Stimulated activated effector memory CD8-positive, alpha-beta T cell treated with anti-CD3 and anti-CD28 coated beads, Interleukin-12 subunit alpha, Interleukin-12 subunit beta, amount 100 ng/mL, for 72 hours (primary cell): ENCODE measurements around the gene WNT5B.
"Not testable (repeated sequence)": the region's sequence is repeated elsewhere in the genome, so short reads cannot be mapped to it uniquely, and the experiment has no call there.

ENCODE experiments used
- ATAC-seq: fragments of 150-1000 bp; cut with Tn5 transposase; 2 replicates; pipeline ENCODE4 v1.10.0; 2021
- DNase-seq, 2 donors: peaks; one replicate each; pipeline ENCODE4 v3.0.0; 2021 to 2022; ENCODE audit warnings: low spot score in 2 of 2
- H3K27ac Mint-ChIP-seq: one replicate; pipeline ENCODE4 v1.8.0; 2022; ENCODE audit warnings: mild to moderate bottlenecking, mixed read lengths
- H3K36me3 Mint-ChIP-seq: one replicate; pipeline ENCODE4 v1.8.0; 2022; ENCODE audit warnings: mild to moderate bottlenecking, mixed read lengths
- H3K4me1 Mint-ChIP-seq: one replicate; pipeline ENCODE4 v1.8.0; 2022; ENCODE audit warnings: mixed read lengths
- H3K4me3 Mint-ChIP-seq: one replicate; pipeline ENCODE4 v1.8.0; 2022; ENCODE audit warnings: mild to moderate bottlenecking, mixed read lengths
- H3K9me3 Mint-ChIP-seq: one replicate; pipeline ENCODE4 v1.8.0; 2022; ENCODE audit warnings: mixed read lengths

WNT5B gene

GRCh38 chr12:1668833-1669543, 40.0 kb downstream of the WNT5B start:
- H3K4me1 Mint-ChIP-seq = peaks cover 41% of the 10 kb centered on the region
- peak overlapping the region; percentile 94 for H3K27ac Mint-ChIP-seq
- peak overlapping the region; percentile 56 for H3K4me3 Mint-ChIP-seq
- peak; percentile 44 for ATAC-seq
- no peak for DNase-seq
- H3K36me3 Mint-ChIP-seq = peaks cover 3% of the 10 kb centered on the region
- H3K9me3 Mint-ChIP-seq = no peaks in the 10 kb centered on the region

DNA sequence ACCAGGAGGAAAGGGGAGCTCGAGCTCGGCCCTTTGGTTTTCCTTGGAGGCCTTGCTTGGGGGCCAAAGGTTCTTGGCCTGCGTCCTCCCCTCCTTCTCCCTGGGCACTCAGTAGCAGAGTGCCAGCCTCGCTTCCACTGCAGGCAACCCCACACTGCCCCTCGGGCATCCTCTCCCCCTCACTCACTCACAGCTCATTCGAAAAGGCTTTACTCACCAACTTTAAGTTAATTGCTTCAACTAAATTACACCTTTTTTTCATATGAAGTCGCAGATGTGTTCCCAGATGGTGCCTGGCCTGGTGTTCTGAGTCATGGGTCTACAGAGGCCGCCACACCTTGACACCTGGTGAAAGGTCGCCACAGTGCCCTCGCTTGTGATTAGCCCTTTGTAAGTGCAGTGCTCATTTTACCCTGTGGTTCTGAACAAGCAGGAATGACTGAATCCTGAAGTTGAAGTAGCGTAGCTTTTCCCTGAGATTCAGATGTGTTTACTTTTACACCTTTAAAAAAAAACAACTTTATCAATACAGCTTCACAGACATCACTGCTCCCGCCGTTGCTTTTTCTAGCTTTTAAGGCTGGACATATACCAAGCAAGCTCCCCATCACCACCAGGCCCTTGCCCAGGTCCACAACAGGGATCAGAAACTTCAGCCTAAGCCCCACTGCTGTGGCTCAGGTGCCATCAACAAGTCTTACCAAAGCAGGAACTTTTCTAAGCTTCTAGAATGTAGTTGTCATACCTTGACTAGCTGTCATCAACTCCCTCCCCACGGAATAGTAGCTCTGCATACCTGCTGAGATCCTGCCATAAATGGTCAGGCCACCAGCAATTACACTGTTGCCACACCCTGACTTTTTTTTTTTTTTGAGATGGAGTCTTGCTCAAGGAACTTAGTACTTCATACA, 41.6 kb downstream of the WNT5B start:
- Mint-ChIP-seq H3K9me3 (no peaks in the 10 kb centered on the region), H3K27ac (peak overlapping the region; percentile 15), H3K4me1 (peaks cover 33% of the 10 kb centered on the region), H3K36me3 (no peaks in the 10 kb centered on the region), H3K4me3 (no peak overlapping the region)
- DNase-seq = no peak
- no peak for ATAC-seq

- Mint-ChIP-seq H3K4me3 (no peak overlapping the region), H3K9me3 (no peaks in the 10 kb centered on the region), H3K36me3 (no peaks in the 10 kb centered on the region), H3K4me1 (no peaks in the 10 kb centered on the region), H3K27ac (peak overlapping the region; percentile 44)
- ATAC-seq (no peak), DNase-seq (no peak)
Measured at GRCh38 chr12:1676043-1676442, 47.0 kb downstream of the WNT5B start.

DNA sequence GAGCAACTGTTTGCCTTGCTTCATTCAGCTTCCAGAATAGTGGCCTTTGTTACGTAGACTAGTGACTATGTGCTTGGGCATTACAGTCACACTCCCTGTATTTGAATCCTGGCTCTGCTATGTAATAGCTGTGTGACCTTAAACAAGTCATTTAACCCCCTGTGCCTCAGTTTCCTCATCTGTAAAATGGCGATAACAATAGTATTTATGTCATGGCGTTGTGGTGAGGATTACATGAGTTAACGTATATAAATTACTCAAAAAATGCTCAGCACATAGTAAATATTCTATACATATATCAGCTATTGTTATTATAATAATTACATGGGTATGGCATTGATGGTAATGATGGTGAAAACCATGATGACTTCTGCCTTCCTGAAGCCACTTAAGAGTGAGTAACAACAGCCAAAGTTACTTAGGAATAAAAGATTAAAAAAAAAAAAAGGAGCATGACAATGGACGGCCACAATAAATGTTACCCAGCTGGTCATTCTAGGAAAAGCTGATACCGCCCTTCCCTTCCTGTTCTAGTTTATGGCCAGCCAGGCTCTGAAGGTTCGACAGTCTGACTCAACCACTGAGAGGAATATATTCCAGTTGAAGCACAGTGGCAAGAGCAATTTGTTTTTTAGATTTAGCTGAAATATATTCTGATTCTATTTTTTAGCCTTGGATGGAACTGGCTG, 51.9 kb downstream of the WNT5B start:
- H3K9me3 Mint-ChIP-seq = no peaks in the 10 kb centered on the region
- H3K4me3 Mint-ChIP-seq = no peak overlapping the region
- DNase-seq (no peak), ATAC-seq (no peak)
- no peak overlapping the region for H3K27ac Mint-ChIP-seq
- no peaks in the 10 kb centered on the region for H3K4me1 Mint-ChIP-seq
- H3K36me3 Mint-ChIP-seq = no peaks in the 10 kb centered on the region

DNA sequence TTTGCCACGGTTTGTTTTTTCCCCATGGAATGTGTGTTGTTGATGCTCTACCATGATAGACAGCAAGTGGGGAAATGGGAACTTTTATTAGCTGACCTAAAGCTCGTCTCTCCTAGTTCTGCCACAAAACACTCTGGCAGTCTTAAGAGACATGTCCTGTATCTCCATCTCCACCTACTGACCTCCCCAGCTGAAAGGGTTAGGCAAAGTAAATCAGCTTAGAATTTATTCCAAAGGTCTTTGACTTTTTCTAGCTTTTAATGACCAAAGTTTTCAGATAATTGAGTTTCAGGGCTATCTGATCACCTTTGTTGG, 52.4 kb downstream of the WNT5B start:
- no peak for ATAC-seq
- Mint-ChIP-seq H3K27ac (no peak overlapping the region), H3K4me3 (no peak overlapping the region)

DNA sequence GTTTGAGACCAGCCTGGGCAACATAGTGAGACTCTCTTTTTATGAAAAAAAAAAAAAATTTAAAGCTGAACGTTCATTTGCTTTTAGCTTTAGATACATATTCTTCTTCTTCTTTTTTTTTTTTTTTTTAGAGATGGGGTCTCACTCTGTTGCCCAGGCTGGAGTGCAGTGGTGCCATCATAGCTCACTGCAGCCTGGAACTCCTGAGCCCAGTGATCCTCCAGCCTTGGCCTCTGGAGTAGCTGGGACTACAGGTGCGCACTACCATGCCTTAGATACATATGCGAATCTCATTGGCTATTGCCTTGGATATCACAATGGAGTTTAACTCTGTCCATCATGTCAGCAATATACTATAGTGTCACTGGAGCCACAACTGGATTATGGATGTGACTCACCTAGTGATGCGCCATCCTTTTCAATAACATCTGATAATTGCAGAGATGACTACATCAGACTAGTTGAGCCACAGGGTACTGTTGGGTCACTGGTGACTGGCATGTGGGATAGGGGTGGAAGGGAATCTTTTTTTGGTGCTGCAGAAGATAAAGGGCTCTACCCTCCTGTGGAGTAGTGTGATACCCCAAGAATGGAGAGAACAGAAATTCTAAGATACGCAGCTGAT, 59.2 kb downstream of the WNT5B start:
- no peaks in the 10 kb centered on the region for H3K9me3 Mint-ChIP-seq
- H3K4me1 Mint-ChIP-seq = peaks cover 33% of the 10 kb centered on the region
- H3K4me3 Mint-ChIP-seq = no peak overlapping the region
- peaks cover 29% of the 10 kb centered on the region for H3K36me3 Mint-ChIP-seq
- ATAC-seq (peak; percentile 19), DNase-seq (peak in 1 of 2 donors; percentile 45)
- H3K27ac Mint-ChIP-seq = no peak overlapping the region

More for the DNA sequence above, 52.4 kb downstream of the WNT5B start:
- no peak for DNase-seq
- no peaks in the 10 kb centered on the region for H3K36me3 Mint-ChIP-seq
- H3K9me3 Mint-ChIP-seq = no peaks in the 10 kb centered on the region
- no peaks in the 10 kb centered on the region for H3K4me1 Mint-ChIP-seq

GRCh38 chr12:1690578-1691122, 61.6 kb downstream of the WNT5B start, which contains the start of gene ADIPOR2:
ADIPOR2 (plus strand) TSS chr12:1691070; CDS start chr12:1754344, 63,274 bp downstream.
- Mint-ChIP-seq H3K4me3 (peak within 1 kb of the TSS; percentile 88), H3K9me3 (no peaks in the 10 kb centered on the region), H3K27ac (peak within 1 kb of the TSS; percentile 97), H3K4me1 (peaks cover 38% of the 10 kb centered on the region), H3K36me3 (peaks cover 41% of the 10 kb centered on the region)
- ATAC-seq (peak; percentile 99), DNase-seq (peak; percentile 88 to 96)

- DNase-seq (peak; percentile 35 to 77), ATAC-seq (peak; percentile 52)
- peak overlapping the region; percentile 88 for H3K4me3 Mint-ChIP-seq
- peaks cover 46% of the 10 kb centered on the region for H3K4me1 Mint-ChIP-seq
- peaks cover 48% of the 10 kb centered on the region for H3K36me3 Mint-ChIP-seq
- H3K9me3 Mint-ChIP-seq = no peaks in the 10 kb centered on the region
- H3K27ac Mint-ChIP-seq = peak overlapping the region; percentile 97
Measured at GRCh38 chr12:1691123-1692007, 62.3 kb downstream of the WNT5B start.

DNA sequence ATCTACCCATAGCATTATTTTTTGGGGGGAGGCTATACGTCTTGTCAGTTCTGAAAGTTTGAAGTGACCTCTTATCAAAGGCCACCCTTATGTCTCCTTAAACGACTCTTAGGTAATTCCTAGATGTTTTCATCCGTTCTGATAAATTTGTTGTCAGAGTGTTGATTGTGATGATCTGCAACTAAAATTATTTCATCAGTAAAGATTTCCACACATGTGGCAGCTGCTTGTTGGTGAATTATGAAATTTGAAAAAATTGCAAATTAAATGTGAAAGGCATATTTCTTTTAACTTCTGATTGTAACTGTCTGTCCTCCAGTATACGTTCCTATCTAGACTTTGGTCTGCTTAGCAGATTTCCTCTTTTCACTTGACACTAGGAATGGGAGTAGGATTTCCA, 63.2 kb downstream of the WNT5B start:
- peaks cover 50% of the 10 kb centered on the region for H3K36me3 Mint-ChIP-seq
- ATAC-seq (no peak), DNase-seq (no peak)
- H3K4me1 Mint-ChIP-seq = peaks cover 53% of the 10 kb centered on the region
- peak overlapping the region; percentile 97 for H3K27ac Mint-ChIP-seq
- H3K4me3 Mint-ChIP-seq = peak overlapping the region; percentile 88
- H3K9me3 Mint-ChIP-seq = no peaks in the 10 kb centered on the region

DNA sequence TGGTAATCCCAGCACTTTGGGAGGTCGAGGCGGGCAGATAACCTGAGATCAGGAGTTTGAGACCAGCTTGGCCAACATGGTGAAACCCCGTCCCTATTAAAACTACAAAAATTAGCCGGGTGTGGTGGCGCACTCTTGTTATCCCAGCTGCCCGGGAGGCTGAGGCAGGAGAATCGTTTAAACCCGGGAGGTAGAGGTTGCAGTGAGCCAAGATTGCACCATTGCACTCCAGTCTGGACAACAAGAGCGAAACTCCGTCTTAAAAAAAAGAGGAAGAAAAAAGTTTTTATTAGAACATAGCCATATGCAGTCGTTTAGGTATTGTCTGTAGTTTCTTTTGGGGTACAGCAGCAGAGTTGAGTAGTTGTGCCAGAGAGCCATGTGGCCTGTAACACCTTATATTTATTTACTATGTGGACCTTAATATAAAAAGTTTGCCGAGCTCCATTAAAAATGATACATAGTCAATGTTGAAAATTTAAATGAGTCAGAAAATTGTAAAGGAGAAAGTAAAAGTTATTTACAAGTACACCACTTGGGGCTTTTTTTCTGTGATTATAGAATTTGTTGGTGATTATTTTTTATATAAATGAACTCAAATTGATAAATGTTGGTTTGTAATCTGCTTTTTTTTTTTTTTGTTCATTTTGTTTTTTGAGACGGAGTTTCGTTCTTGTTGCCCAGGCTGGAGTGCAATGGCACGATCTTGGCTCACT, 64.0 kb downstream of the WNT5B start:
- DNase-seq (peak in 1 of 2 donors; percentile 32), ATAC-seq (no peak)
- Mint-ChIP-seq H3K9me3 (no peaks in the 10 kb centered on the region), H3K4me1 (peaks cover 60% of the 10 kb centered on the region), H3K36me3 (peaks cover 50% of the 10 kb centered on the region), H3K27ac (no peak overlapping the region), H3K4me3 (peak overlapping the region; percentile 88)

DNA sequence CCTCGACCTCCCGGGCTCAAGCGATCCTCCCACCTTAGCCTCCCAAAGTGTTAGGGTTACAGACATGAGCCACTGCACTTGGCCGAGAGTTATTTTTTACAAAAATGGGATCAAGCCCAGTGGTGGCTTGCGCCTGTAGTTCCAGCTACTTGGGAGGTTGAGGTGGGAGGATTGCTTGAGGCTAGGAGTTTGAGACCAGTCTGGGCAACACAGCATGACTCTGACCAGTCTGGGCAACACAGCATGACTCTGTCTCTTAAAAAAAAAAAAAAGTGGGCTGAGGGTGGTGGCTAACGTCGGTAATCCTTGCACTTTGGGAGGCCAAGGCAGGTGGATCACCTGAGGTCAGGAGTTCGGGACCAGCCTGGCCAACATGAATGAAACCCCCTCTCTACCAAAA, 66.1 kb downstream of the WNT5B start:
- DNase-seq = peak in 1 of 2 donors; percentile 41
- not testable (repeated sequence) for H3K4me3 Mint-ChIP-seq, H3K9me3 Mint-ChIP-seq, ATAC-seq, H3K27ac Mint-ChIP-seq
- peaks cover 62% of the 10 kb centered on the region for H3K4me1 Mint-ChIP-seq
- H3K36me3 Mint-ChIP-seq = peaks cover 50% of the 10 kb centered on the region

- H3K27ac Mint-ChIP-seq = no peak overlapping the region
- H3K36me3 Mint-ChIP-seq = peaks cover 43% of the 10 kb centered on the region
- DNase-seq (peak in 1 of 2 donors; percentile 36), ATAC-seq (no peak)
- no peaks in the 10 kb centered on the region for H3K9me3 Mint-ChIP-seq
- peaks cover 60% of the 10 kb centered on the region for H3K4me1 Mint-ChIP-seq
- H3K4me3 Mint-ChIP-seq = no peak overlapping the region
Measured at GRCh38 chr12:1695886-1696670, 67.0 kb downstream of the WNT5B start.

DNA sequence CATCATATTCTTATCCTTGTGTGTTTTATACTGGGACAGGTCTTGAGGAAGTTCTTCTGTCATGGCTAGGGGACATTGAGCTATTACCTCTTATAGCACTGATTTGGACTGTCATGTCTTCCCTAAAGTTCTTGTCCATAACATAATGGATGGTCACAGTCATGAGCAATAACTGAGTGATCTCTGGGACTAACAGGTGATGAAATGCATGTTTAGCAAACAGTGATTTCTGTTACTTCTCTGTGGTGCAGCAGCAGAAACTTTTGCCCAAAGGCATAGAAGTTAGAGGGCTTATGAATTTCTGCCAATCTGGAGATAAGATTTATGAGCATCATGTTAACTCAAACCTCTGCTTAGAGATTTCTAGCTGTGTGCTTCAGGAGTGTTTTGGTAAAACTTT, 67.8 kb downstream of the WNT5B start:
- Mint-ChIP-seq H3K36me3 (peaks cover 36% of the 10 kb centered on the region), H3K9me3 (no peaks in the 10 kb centered on the region), H3K27ac (no peak overlapping the region), H3K4me1 (peaks cover 56% of the 10 kb centered on the region), H3K4me3 (no peak overlapping the region)
- ATAC-seq = no peak
- DNase-seq = no peak
